IMR-90 (cell line): ENCODE measurements around the gene VPS52. TPM values are rescaled to one million over a fixed set of nuclear protein-coding genes. Genes with fewer than 3 reads are reported as not detected.

Source experiments
- ATAC-seq: fragments of 200-7000 bp; cut with Tn5 transposase; 2 replicates; pipeline ENCODE4 v1.9.1; 2020; ENCODE audit warnings: low read depth, mild to moderate bottlenecking, moderate library complexity
- BruUV-seq: library from RNA; stranded (reverse); fragments of 400-500 nt; replicated peaks from 2 replicates; lab custom pipeline; 2021; lab: Mats Ljungman, UMichigan
- CTCF ChIA-PET: fragments of 300-600 bp; formaldehyde crosslinking; extraction: SDS; loops from one replicate; lab custom pipeline; 2021; ENCODE audit warnings: antibody characterized with exemption; lab: Yijun Ruan, JAX
- POLR2A ChIA-PET: fragments of 300-600 bp; sonication (Branson Sonifier 250); formaldehyde crosslinking; loops from one replicate; lab custom pipeline; 2022; ENCODE audit warnings: antibody characterized with exemption; ENCODE audit not compliant: unreplicated experiment; lab: Charles Lee
- DNase-seq: peaks from one replicate; pipeline ENCODE4 v3.0.0; 2013
- H2AFZ ChIP-seq: replicated peaks from 2 replicates; pipeline ENCODE3; 2013; ENCODE audit warnings: low read length, mild to moderate bottlenecking; ENCODE audit not compliant: poor library complexity
- H2AK5ac ChIP-seq: 2 replicates; pipeline ENCODE4 v1.6.1; 2013; ENCODE audit warnings: low read depth, low read length, inconsistent platforms
- H2AK9ac ChIP-seq: replicated peaks from 2 replicates; pipeline ENCODE3; 2013; ENCODE audit warnings: mild to moderate bottlenecking, low read depth, low read length, moderate library complexity; ENCODE audit not compliant: poor library complexity
- H2BK120ac ChIP-seq: 2 replicates; pipeline ENCODE4 v1.6.1; 2013; ENCODE audit warnings: low read depth, low read length, inconsistent platforms
- H2BK15ac ChIP-seq: 3 replicates; pipeline ENCODE4 v1.6.1; 2013; ENCODE audit warnings: low read depth, low read length, inconsistent platforms
- H2BK20ac ChIP-seq: 2 replicates; pipeline ENCODE4 v1.6.1; 2013; ENCODE audit warnings: low read depth, mild to moderate bottlenecking, inconsistent platforms, low read length, moderate library complexity
- H2BK5ac ChIP-seq: 2 replicates; pipeline ENCODE4 v1.6.1; 2013; ENCODE audit warnings: mild to moderate bottlenecking, low read depth, low read length, inconsistent platforms; ENCODE audit not compliant: poor library complexity, severe bottlenecking
- H3K14ac ChIP-seq: replicated peaks from 2 replicates; pipeline ENCODE4 v1.6.1; 2013; ENCODE audit warnings: low read depth, low read length, inconsistent platforms
- H3K18ac ChIP-seq: 2 replicates; pipeline ENCODE4 v1.6.1; 2013; ENCODE audit warnings: low read depth, low read length, control low read depth
- H3K23ac ChIP-seq: 2 replicates; pipeline ENCODE4 v1.6.1; 2013; ENCODE audit warnings: low read depth, low read length, inconsistent platforms
- H3K27ac ChIP-seq: 2 replicates; pipeline ENCODE4 v1.5.1; 2013; ENCODE audit warnings: mild to moderate bottlenecking, control low read depth, low read length; ENCODE audit not compliant: insufficient read depth
- H3K27me3 ChIP-seq: 2 replicates; pipeline ENCODE4 v1.6.1; 2013; ENCODE audit warnings: low read length; ENCODE audit not compliant: control insufficient read depth, insufficient read depth
- H3K36me3 ChIP-seq: 2 replicates; pipeline ENCODE4 v1.6.1; 2013; ENCODE audit warnings: low read length, mixed read lengths; ENCODE audit not compliant: control insufficient read depth, insufficient read depth
- H3K4ac ChIP-seq: 2 replicates; pipeline ENCODE4 v1.6.1; 2013; ENCODE audit warnings: low read depth, low read length, inconsistent platforms
- H3K4me1 ChIP-seq: 2 replicates; pipeline ENCODE4 v1.6.1; 2013; ENCODE audit warnings: low read length, mixed read lengths; ENCODE audit not compliant: control insufficient read depth, insufficient read depth
- H3K4me2 ChIP-seq: 2 replicates; pipeline ENCODE4 v1.6.1; 2013; ENCODE audit warnings: low read depth, mild to moderate bottlenecking, control low read depth, low read length, moderate library complexity
- H3K4me3 ChIP-seq: 2 replicates; pipeline ENCODE4 v1.5.1; 2013; ENCODE audit warnings: low read depth, mild to moderate bottlenecking, control low read depth, low read length, moderate library complexity; ENCODE audit not compliant: insufficient read depth
- H3K56ac ChIP-seq: 2 replicates; pipeline ENCODE4 v1.6.1; 2013; ENCODE audit warnings: low read length, inconsistent platforms; ENCODE audit not compliant: insufficient read depth; ENCODE audit errors: extremely low read depth
- H3K79me1 ChIP-seq, 2 experiments: 2 replicates each; pipeline ENCODE4 v1.6.1; 2013; ENCODE audit warnings: low read length in 2 of 2, inconsistent platforms in 1 of 2, low read depth in 1 of 2
- H3K9ac ChIP-seq: 2 replicates; pipeline ENCODE4 v1.6.1; 2013; ENCODE audit warnings: low read depth, low read length, control low read depth
- H3K9me1 ChIP-seq: 2 replicates; pipeline ENCODE4 v1.6.1; 2013; ENCODE audit warnings: low read length, inconsistent platforms; ENCODE audit not compliant: insufficient read depth
- H3K9me3 ChIP-seq: 2 replicates; pipeline ENCODE4 v1.6.1; 2013; ENCODE audit warnings: low read length; ENCODE audit not compliant: control insufficient read depth, insufficient read depth
- H4K20me1 ChIP-seq: 2 replicates; pipeline ENCODE4 v1.6.1; 2013; ENCODE audit warnings: low read length, inconsistent platforms; ENCODE audit not compliant: insufficient read depth
- H4K5ac ChIP-seq: 2 replicates; pipeline ENCODE4 v1.6.1; 2013; ENCODE audit warnings: mild to moderate bottlenecking, low read depth, low read length, control low read depth
- H4K8ac ChIP-seq, 2 experiments: 2 replicates each; pipeline ENCODE4 v1.6.1; 2013; ENCODE audit warnings: low read depth in 2 of 2, low read length in 2 of 2, control low read depth in 1 of 2, inconsistent platforms in 1 of 2
- H4K91ac ChIP-seq: 2 replicates; pipeline ENCODE4 v1.6.1; 2013; ENCODE audit warnings: low read depth, low read length, inconsistent platforms; ENCODE audit not compliant: insufficient read depth
- FOS ChIP-seq: fragments of 150-350 bp; IDR thresholded peaks from 2 replicates; pipeline ENCODE4 v1.6.1; 2016; ENCODE audit warnings: low read depth, low read length
- POLR2A ChIP-seq: IDR thresholded peaks from 2 replicates; pipeline ENCODE4 v1.6.1; 2012; ENCODE audit warnings: mild to moderate bottlenecking, low read depth, low read length
- WGBS, 2 experiments: methylation state at CpG; one replicate each; pipeline versions ENCODE4 v1.1.5 to v1.1.7; 2013; ENCODE audit warnings: missing lambda C conversion rate in 2 of 2; ENCODE audit not compliant: insufficient read length in 1 of 2; ENCODE audit errors: extremely low coverage in 2 of 2; 5-methylcytosine and 5-hydroxymethylcytosine counted together
- dilution Hi-C: fragments of 300-500 bp; cut with HindIII; formaldehyde crosslinking; loops from one replicate; pipeline ENCODE4 v1.14.3; 2018; ENCODE audit warnings: low sequenced_read_pairs; ENCODE audit not compliant: unreplicated experiment
- in situ Hi-C: fragments of 300-500 bp; cut with MboI; formaldehyde crosslinking; loops from 3 replicates; pipeline ENCODE4 v1.14.3; 2019; ENCODE audit warnings: low sequenced_read_pairs, inconsistent platforms, mixed read lengths
- intact Hi-C: fragments of 100-400 bp; cut with micrococcal nuclease; formaldehyde crosslinking; loops from 2 replicates; pipeline ENCODE4 v1.10.0; 2022
- polyA plus RNA-seq, 3 experiments: library from polyadenylated mRNA; depleted of rRNA; stranded (reverse); fragments of >200 nt; gene quantifications; 2 replicates each; pipeline ENCODE4 v1.2.3, GENCODE V29; 2012; ENCODE audit warnings: low replicate concordance in 1 of 3
- total RNA-seq: library from RNA; depleted of rRNA; stranded (reverse); fragments of >200 nt; gene quantifications from 2 replicates; pipeline ENCODE4 v1.2.3, GENCODE V29; 2012

VPS52 gene
- total and polyA plus RNA-seq, 2 of the 4 experiments (the other 2 are of a cell fraction) = 29.8 to 54.6 TPM

- peak overlapping the region; percentile 72 for H4K5ac ChIP-seq
- peaks cover 7 to 19% of the 10 kb centered on the region in 2 experiments for H3K79me1 ChIP-seq
- TF ChIP-seq POLR2A (0 out of 2 replicates have a peak, but pooled peaks have one; percentile 10), FOS (no peak)
- H3K9me1 ChIP-seq = no peaks in the 10 kb centered on the region
- dilution Hi-C loops = no loop called here
- H3K27ac ChIP-seq = peak overlapping the region; percentile 10; the same call in 1 of the 2 replicates
- H3K23ac ChIP-seq = peak overlapping the region; percentile 82
- H4K20me1 ChIP-seq = no peaks in the 10 kb centered on the region
- peaks cover 20% of the 10 kb centered on the region for H3K36me3 ChIP-seq
- peak overlapping the region; percentile 67 for H3K4ac ChIP-seq
- CTCF ChIA-PET = interaction anchor here (0.6 kb wide), 1 partner anchor 183 kb away, joined by 3 read pairs; no protein-coding TSS in a partner anchor
- peak overlapping the region; percentile 89 for H2AK9ac ChIP-seq
- H3K27me3 ChIP-seq = peaks cover 18% of the 10 kb centered on the region
- peaks cover 2% of the 10 kb centered on the region; the same call in 1 of the 2 replicates for H3K4me1 ChIP-seq
- POLR2A ChIA-PET = interaction anchor here (0.6 kb wide), 1 partner anchor 105 kb away, joined by 7 read pairs; no protein-coding TSS in a partner anchor
- H3K4me2 ChIP-seq = peak overlapping the region; percentile 94
- H3K9me3 ChIP-seq = no peaks in the 10 kb centered on the region
- H3K4me3 ChIP-seq = peak overlapping the region; percentile 59
- H3K9ac ChIP-seq = peak overlapping the region; percentile 72
- peak overlapping the region; percentile 70 to 85 for H4K8ac ChIP-seq
- H4K91ac ChIP-seq = peak overlapping the region; percentile 53
- H2BK15ac ChIP-seq = no peak overlapping the region
- H2BK5ac ChIP-seq = no peak overlapping the region
- BruUV-seq = no TSS peak
- H3K14ac ChIP-seq = peak overlapping the region; percentile 78
- WGBS, 2 experiments = 3% methylated on average over 12 of the region's 43 CpGs; no CpG with 5 or more reads in 1 of the 2 experiments
- no peak overlapping the region for H2BK20ac ChIP-seq
- in situ Hi-C loops = no loop called here
- ATAC-seq (peak; percentile 69), DNase-seq (no peak)
- intact Hi-C loops = no loop called here
- H2AK5ac ChIP-seq = no peak overlapping the region; the same call in 1 of the 2 replicates
- peak overlapping the region; percentile 33; the same call in 1 of the 2 replicates for H2BK120ac ChIP-seq
- H2AFZ ChIP-seq = peak overlapping the region; percentile 92
- H3K18ac ChIP-seq = peak overlapping the region; percentile 46
- H3K56ac ChIP-seq = no peak overlapping the region
These were observed 58.3 kb downstream of the VPS52 start for GRCh38 chr6:33213166-33213988.
